Pulmonary artery endothelial cell (primary cell): ENCODE measurements around the gene PADI3. TPM values are rescaled to one million over a fixed set of nuclear protein-coding genes. Genes with fewer than 3 reads are reported as not detected.

ENCODE experiments used
- DNase-seq: peaks from one replicate; pipeline ENCODE4 v3.0.0-alpha.2; 2011; ENCODE audit warnings: low read depth, low spot score
- total RNA-seq: library from RNA; depleted of rRNA; stranded (reverse); fragments of >200 nt; gene quantifications from 2 replicates; pipeline ENCODE4 v1.2.3, GENCODE V29; 2014

Gene PADI3
- total RNA-seq, result 0.04 TPM in 1 of 2 replicates, not detected in the other

DNA sequence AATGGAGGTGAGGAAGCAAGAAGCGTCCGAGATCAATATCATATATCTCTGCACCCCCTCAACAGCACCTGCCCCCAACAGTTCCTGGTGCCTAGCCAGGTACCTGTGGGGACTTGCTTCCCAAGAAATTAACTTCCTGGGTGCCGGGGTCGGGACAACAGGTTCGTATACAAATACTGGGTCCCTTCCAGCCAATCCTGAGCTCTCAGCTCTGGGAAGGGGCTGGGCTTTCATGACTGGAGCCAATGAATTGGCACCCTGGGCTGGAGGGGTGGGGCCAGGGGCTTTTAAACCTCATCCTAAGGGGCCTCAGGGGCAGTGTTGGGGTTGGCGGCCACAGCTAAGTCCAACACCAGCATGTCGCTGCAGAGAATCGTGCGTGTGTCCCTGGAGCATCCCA, at the start of gene PADI3:
Gene PADI3 (plus strand): TSS at position 318 of the 400 bp plus-strand sequence. CDS start 40 bp downstream, at position 358.
- no peak for DNase-seq

GRCh38 chr1:17199267-17200044, 49.4 kb upstream of the PADI3 start:
- DNase-seq, result no peak

- no peak for DNase-seq
Observed at GRCh38 chr1:17200246-17200645, 48.7 kb upstream of the PADI3 start.

GRCh38 chr1:17200756-17201155, 48.1 kb upstream of the PADI3 start:
- DNase-seq, result no peak

DNA sequence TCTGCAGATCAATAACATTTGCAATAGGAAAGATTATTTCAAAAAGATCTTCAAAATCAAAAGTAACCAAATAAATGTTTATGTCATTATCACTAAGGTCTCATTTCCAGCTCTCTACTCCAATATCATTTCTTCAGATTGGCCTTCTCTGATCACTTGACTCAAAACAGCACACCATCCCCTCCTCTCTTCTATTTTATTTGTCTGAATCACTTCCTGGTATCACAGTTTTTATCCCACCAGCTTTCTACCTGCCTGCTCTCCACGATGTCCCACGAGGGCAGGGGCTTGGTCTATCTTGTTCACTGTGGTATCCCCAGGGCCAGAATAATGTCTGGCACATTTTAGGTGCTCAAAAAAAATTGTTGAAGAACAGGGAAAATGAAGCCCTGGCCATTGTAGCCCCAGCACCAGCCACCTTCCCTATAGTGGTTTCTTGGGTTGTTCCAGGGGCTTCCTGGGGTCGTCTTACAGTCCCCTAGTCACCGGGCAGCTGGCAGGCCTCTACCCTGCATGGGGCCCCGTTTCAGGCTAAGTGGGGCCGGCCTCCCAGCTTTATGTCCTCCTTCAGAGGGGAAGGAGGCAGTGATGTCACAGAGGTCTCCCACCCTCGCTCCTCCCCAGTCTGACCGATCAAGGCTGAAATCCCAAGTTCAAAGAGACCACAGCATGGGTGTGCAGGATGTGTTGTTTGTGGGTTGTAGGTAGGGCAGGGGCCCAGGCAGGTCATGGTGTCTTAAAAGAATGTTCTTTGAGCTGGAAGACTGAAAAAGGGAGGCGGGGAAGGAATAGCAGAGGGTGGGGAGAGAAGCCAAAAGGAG, 47.5 kb upstream of the PADI3 start:
- DNase-seq, result no peak

DNA sequence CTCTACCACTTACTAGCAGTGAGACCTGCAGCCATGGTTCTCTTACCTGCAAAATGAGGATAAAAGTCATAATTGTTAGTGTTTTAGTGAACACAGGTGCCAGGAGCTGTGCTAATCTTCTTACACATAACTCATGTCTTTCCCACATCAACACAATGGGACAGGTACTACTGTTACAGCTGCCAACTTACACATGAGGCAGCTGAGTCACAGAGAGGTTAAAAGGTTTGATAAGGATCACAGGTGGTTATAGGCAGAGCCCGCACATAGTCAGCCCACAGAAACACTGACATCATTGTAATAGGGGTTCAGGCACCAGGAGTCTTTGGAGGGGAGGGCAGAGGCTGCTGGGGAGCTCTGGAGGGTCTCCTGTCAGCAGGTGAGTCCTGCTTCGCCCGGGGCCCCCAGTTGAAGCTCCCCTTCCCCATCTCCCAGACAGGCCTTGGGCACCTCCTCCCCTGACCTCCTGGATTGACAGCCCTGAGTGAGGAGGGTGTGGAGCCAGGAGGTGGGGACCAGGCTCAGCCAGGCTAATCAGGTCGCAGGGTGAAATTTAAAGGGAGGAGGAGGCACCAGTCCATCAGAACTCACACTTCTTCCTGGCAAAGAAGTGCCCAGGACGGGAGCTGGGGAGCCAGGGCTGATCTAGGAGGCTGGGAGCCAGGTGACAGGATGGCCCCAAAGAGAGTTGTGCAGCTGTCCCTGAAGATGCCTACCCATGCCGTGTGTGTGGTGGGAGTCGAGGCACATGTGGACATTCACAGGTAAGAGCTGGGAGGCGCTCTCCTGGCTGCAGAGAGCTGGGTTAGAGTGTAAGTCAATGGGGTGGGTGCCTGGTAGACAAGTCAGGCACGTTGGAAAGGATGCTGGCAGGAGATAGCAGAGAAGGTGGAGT, 44.1 kb upstream of the PADI3 start, which contains the start of gene PADI1:
Gene PADI1 (plus strand): TSS at position 583 of the 895 bp plus-strand sequence. CDS start 90 bp downstream, at position 673.
- DNase-seq, result no peak

- DNase-seq, result no peak
Observed at GRCh38 chr1:17205652-17206051, 43.2 kb upstream of the PADI3 start.

DNA sequence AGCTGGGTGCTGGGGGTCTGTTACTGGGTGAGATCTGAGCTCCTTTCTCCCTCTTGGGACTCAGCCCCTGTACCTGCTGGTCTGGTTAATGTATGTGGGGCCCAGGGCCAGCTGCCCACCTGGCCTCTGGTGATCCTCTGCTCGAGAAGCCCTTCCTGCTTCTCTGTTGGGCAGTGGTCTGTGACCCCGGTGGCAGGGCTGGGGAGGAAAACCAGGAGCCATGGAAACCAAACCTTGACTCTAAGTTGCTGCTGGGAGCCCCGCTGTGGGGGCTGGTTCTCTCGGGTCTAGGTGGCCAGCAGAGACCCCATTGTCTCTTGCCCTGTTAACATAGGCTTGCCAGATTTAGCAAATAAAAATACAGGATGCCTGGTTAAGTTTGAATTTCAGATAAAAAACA, 42.7 kb upstream of the PADI3 start:
- DNase-seq, result no peak

DNA sequence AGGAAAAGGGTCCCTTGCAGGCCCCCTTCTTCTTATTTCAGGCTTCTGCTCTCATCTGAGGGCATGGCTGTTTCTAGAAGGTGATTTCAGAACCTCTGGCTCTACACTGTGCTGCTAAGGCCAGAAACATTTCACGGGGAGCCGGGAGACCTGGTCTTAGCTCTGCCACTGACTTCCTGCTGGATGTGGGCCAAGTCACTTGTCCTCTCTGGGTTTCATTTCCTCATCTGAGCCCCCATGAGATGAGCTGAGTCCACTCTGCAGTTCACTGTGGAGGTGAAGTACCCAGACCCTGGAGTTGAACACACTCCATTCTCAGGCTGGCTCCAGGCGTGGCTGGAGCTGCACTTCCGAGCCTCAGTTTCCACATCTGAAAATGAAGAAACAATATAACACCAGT, 41.9 kb upstream of the PADI3 start:
- no peak for DNase-seq

DNA sequence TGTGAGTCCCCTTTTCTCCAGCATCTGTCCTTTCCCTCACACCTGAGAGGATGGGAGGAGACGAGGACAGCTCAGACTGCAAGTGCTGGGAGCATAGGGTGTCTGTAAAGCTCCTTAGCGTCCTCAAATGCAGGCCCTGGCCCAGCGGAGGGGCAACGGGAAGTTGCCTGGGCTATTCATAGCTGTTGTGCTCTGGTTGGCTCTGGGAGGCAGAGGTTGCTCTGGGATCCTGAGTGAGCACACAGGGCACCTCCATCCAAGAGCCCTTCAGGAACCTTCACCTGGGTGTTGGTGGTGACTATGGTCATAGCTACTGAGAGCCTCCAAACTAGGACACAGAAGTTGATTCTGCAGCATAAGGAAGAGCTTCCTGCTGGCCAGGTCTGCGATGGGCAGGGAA, 41.4 kb upstream of the PADI3 start:
- DNase-seq, result no peak

DNA sequence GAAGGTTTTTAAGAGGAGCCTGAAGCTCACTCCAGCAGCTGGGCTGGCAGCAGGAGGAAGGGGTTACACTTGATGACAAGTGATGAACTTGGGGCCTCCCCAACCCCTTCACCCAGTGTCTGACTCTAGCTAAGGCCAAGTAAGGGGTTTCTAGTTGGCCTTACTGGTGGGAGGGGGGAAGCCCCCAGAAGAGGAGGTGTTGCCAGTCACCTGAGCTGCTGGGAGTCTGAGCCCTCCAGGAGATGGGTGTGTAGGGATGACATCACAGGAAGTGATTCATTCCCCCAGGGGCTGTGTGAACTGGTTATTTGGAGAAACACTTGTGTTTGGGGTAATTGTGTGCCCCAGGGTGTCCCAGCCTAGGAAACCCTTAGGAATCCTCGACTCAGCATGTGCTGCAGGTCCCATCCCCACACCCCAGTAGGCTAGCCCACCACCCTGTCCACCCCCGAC, 40.9 kb upstream of the PADI3 start:
- no peak for DNase-seq

- no peak for DNase-seq
Observed at GRCh38 chr1:17208546-17208945, 40.4 kb upstream of the PADI3 start.

DNA sequence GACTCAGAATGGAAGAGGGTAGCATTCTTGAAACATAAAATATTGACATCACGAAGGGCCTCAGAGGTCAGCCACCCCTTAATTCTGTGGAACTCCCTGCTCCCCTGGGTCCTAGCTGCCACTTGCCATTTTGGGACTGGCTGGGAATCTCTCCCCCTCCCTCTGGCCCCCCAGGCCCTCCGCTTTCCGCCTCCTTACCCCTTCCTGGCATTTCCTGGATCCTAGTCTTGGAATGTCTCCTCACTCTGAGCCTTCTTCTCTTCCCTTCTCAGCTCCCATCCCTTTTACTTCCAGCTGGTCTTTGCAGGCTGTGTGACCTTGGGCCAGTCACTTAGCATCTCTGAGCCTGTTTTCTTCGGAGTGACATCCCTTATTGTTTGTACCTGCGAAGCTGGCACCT, 39.5 kb upstream of the PADI3 start:
- DNase-seq, result no peak

DNA sequence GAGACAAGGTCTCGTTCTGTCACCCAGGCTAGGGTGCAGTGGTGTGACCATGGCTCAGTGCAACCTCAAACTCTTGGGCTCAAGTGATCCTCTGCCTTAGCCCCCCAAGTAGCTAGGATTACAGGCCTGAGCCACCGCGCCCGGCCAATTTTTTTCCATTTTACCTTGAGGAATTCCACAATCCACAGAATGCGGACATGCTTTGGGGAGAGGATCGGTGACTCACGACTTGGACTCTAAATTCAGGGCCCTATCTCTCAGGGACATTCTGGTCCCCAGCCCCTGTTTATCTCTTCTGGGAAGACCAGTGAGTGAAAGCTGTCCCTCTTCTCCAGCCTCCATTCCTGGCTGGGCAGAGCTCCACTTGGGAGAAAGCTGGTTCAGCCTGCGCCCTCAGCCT, 38.7 kb upstream of the PADI3 start:
- DNase-seq, result no peak

DNA sequence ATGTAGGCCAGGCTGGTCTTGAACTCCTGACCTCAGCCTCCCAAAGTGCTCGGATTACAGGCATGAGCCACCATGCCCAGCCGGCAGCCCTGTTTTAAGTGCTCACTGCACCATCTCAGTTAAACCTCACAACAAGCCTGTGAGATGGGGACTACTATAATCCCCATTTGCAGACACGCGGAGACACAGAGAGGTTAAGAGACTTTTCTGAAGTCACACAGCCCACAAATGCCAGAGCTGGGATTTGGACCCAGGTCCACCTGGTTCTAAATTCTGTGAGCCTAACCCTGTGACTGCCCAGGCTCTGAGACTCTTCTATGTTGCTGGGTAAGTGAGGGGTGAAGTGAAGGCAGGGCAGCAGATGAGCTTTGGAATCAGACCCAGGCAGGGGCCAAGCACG, 37.5 kb upstream of the PADI3 start:
- DNase-seq, result no peak

DNA sequence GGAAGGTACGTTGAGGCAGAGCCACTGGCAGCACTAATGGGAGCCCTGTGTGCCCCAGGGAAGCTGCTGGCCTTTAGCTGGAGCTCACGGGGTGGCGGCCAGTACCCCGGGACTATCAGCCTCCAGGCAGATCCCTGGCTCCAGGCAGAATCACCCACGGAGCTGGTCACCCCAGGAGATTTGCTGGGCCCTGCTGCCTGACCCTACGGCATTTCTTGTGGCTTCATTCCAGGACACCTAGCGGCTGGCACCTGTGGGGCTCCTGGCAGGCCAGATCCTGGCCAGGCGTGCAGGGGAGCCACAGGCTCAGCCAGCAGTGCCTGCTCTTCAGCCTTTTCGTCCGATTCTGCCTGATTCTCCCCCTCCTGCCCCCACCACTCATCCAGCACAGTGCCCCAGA, 36.9 kb upstream of the PADI3 start:
- DNase-seq, result no peak

DNA sequence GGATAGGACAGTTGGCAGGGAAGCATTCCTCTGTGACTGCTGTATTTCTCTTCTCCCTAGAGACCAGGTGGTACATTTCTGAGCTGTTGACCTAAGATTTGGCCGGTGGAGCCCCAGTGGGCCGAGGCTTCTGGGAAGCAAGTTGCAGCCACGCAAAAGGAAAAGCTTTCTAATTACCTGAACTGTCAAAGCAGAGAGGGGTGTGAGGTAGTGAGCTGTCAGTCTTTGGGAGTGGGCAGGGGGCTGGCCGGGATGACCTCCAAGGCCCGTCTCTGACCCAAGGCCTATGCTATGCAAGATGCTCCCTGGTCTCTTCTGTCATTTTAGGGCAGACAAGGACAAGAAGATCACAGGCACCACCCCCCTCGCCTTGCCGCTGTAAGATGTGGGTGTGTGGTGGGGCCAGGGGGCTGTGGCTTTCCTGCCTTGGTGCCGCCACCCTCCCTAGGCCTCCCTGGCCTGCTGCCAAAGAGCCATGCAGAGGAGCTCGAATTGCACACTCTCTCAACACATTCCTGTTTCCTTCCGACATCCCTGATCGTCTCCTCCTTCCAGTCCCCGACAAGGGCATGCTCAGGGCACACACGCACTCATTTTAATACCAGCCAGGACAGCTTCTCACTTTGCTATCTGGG, 36.3 kb upstream of the PADI3 start:
- DNase-seq, result no peak

DNA sequence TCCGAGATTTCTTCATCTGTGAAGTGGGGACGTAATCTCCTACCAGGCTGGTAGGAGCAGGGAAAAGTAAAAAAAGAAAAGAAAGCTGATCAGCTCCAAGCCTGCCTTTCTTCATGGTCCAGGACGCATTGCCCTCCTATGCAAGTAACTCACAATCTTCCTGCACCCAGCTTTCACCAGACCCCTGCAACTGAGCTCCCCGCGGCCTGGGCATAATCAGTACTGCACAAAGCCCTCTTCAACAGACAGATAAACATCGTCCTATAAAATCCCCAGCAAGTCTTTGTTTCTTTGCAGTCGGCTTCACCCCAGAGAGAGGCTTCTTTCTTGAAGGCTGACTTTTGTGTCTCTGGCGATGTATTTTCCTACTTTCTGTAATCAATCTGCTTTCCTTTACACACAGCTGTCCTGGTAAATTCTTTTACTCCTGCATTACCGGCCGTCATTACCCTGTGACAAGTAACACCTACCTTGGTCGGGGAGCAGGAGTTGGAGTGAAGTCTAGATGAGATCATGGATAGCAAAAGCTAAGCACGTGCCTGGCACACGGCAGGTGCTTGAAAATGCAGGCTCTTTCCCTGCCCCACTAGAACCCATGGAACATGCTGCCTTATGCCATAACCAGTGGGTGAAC, 35.6 kb upstream of the PADI3 start:
- DNase-seq, result no peak

DNA sequence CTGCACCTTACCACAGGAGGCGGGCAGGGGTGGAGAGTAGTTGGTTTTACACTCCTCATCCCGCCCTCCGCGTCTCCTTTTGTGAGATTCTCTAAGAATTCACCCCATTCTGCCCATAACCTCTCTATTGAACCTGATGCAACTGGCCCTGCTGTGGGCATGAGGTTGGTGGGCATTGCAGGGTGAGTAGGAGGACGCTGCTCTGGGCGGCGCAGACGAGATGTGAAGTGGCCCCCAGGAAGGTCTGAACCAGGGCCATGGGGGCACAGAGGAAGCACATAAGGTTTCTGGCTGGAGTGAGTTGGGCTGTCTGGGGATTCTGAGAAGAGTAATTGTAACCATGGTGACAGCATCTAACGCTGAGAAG, 35.1 kb upstream of the PADI3 start:
- no peak for DNase-seq

- DNase-seq, result no peak
Observed at GRCh38 chr1:17214876-17215544, 33.9 kb upstream of the PADI3 start.
